GM23338 (cell line): ENCODE data around the gene GRB14. TPM values are rescaled to one million over a fixed set of nuclear protein-coding genes. Genes with fewer than 3 reads are reported as not detected.

Experiments
- ATAC-seq: fragments of 200-7000 bp; cut with Tn5 transposase; 3 replicates; pipeline ENCODE4 v1.9.1; 2020
- DNase-seq: peaks from one replicate; pipeline ENCODE4 v3.0.0-alpha.2; 2015; ENCODE audit warnings: low spot score
- H2AFZ ChIP-seq: fragments of 200-600 bp; sonication (generic); 2 replicates; pipeline ENCODE4 v1.8.0; 2016; ENCODE audit warnings: antibody characterized with exemption, mild to moderate bottlenecking, moderate library complexity
- H3F3A ChIP-seq: fragments of 200-600 bp; sonication (generic); replicated peaks from 2 replicates; pipeline ENCODE4 v1.8.0; 2017; ENCODE audit warnings: antibody characterized with exemption, mixed run types, low read depth
- H3K27ac ChIP-seq: fragments of 200-600 bp; sonication (generic); 2 replicates; pipeline ENCODE4 v1.6.1; 2016; ENCODE audit warnings: low read depth
- H3K27me3 ChIP-seq: fragments of 200-600 bp; sonication (generic); 2 replicates; pipeline ENCODE4 v1.8.0; 2016; ENCODE audit warnings: mild to moderate bottlenecking, mixed run types, moderate library complexity; ENCODE audit not compliant: insufficient read depth
- H3K36me3 ChIP-seq: fragments of 200-600 bp; sonication (generic); 2 replicates; pipeline ENCODE4 v1.8.0; 2016; ENCODE audit warnings: mild to moderate bottlenecking; ENCODE audit not compliant: insufficient read depth
- H3K4me1 ChIP-seq: fragments of 200-600 bp; sonication (generic); 2 replicates; pipeline ENCODE4 v1.8.0; 2016; ENCODE audit warnings: mild to moderate bottlenecking, moderate library complexity; ENCODE audit not compliant: insufficient read depth
- H3K4me2 ChIP-seq: fragments of 200-600 bp; sonication (generic); 2 replicates; pipeline ENCODE4 v1.7.1; 2017; ENCODE audit warnings: mixed run types
- H3K4me3 ChIP-seq: fragments of 200-600 bp; sonication (generic); 2 replicates; pipeline ENCODE4 v1.6.1; 2016; ENCODE audit warnings: mixed run types
- H3K79me2 ChIP-seq: fragments of 200-600 bp; sonication (generic); replicated peaks from 2 replicates; pipeline ENCODE4 v1.8.0; 2017; ENCODE audit warnings: mild to moderate bottlenecking; ENCODE audit not compliant: insufficient read depth
- H3K9me2 ChIP-seq: fragments of 200-600 bp; sonication (generic); 2 replicates; pipeline ENCODE4 v1.8.0; 2017; ENCODE audit not compliant: insufficient read depth
- H4K20me1 ChIP-seq: fragments of 200-600 bp; sonication (generic); replicated peaks from 2 replicates; pipeline ENCODE4 v1.8.0; 2017; ENCODE audit warnings: mild to moderate bottlenecking; ENCODE audit not compliant: insufficient read depth
- H3K27ac Mint-ChIP-seq: 2 replicates; pipeline ENCODE4 v1.8.0; 2020; ENCODE audit warnings: inconsistent platforms, mild to moderate bottlenecking, moderate library complexity, mixed read lengths
- H3K27me3 Mint-ChIP-seq: 3 replicates; pipeline ENCODE4 v1.8.0; 2022; ENCODE audit warnings: low read depth, mild to moderate bottlenecking, moderate library complexity, mixed read lengths, inconsistent platforms; ENCODE audit not compliant: insufficient read depth, poor library complexity
- H3K36me3 Mint-ChIP-seq: 3 replicates; pipeline ENCODE4 v1.8.0; 2021; ENCODE audit warnings: low read depth, mild to moderate bottlenecking, inconsistent platforms, moderate library complexity, mixed read lengths
- H3K4me1 Mint-ChIP-seq: 3 replicates; pipeline ENCODE4 v1.8.0; 2020; ENCODE audit warnings: mild to moderate bottlenecking, inconsistent platforms, mixed read lengths
- H3K4me3 Mint-ChIP-seq: 3 replicates; pipeline ENCODE4 v1.8.0; 2021; ENCODE audit warnings: moderate library complexity, mild to moderate bottlenecking, inconsistent platforms, mixed read lengths
- H3K9me3 Mint-ChIP-seq: 3 replicates; pipeline ENCODE4 v1.8.0; 2020; ENCODE audit warnings: moderate library complexity, mild to moderate bottlenecking, inconsistent platforms, mixed read lengths
- JUNB ChIP-seq: IDR thresholded peaks from one replicate; pipeline ENCODE4 v1.6.1; 2016; ENCODE audit warnings: antibody characterized with exemption; ENCODE audit not compliant: unreplicated experiment
- ZNF462 ChIP-seq: fragments of 250-450 bp; sonication (Bioruptor Pico); IDR thresholded peaks from 2 replicates; pipeline ENCODE4 v1.5.0; 2020; ENCODE audit warnings: mild to moderate bottlenecking, moderate library complexity
- polyA plus RNA-seq: library from polyadenylated mRNA; unstranded; fragments of >200 nt; fragmentation: Nextera tagmentation; extraction: Ambion mirVana; gene quantifications from 2 replicates; pipeline ENCODE4 v1.2.1, GENCODE V29; 2016
- total RNA-seq: library from RNA; depleted of rRNA; stranded (reverse); fragments of >200 nt; shearing (Covaris generic); gene quantifications from 2 replicates; pipeline ENCODE4 v1.2.3, GENCODE V29; 2014
- TF ChIP-seq, protein P1 (sequence below), 2 experiments: fragments of 200-600 bp in 1 of 2; sonication (generic) in 1 of 2; conservative IDR thresholded peaks; 2 replicates each; pipeline versions ENCODE4 v1.5.1 to v1.6.1; 2016 to 2017; ENCODE audit warnings: antibody characterized with exemption in 2 of 2, low read depth in 2 of 2, mild to moderate bottlenecking in 2 of 2, moderate library complexity in 1 of 2

GRB14 gene
- total and polyA plus RNA-seq, 2 experiments from 2014 or later = 16.0 to 28.9 TPM

DNA sequence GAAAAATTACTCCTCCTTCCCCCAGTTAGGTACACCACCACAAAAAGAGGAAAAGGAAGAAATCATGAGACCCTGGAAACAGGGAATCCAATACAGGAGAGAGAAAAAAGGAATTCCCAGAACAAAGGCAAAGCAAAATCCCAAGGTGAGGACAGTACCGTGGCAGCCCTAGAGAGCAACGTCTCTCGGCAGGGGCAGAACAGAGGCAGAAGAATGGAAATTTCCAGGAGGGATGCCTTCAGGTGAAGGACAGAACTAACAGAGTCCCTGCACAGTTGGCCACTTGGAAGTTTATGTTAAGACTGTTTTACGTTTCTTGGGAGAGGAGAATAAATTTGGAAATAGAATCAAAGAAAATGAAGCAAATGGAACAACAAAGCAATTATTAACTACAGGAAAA, 27.7 kb downstream of the GRB14 start:
- no peaks in the 10 kb centered on the region for H3K27me3 ChIP-seq
- no peak overlapping the region for H3K27ac ChIP-seq
- Mint-ChIP-seq H3K9me3 (peaks cover 3% of the 10 kb centered on the region; the same call in 2 of the 3 replicates), H3K4me1 (peaks cover 11% of the 10 kb centered on the region), H3K27me3 (no peaks in the 10 kb centered on the region), H3K4me3 (no peak overlapping the region), H3K27ac (peak overlapping the region; percentile 59), H3K36me3 (peaks cover 8% of the 10 kb centered on the region)
- H4K20me1 ChIP-seq = no peaks in the 10 kb centered on the region
- H2AFZ ChIP-seq = no peak overlapping the region
- H3K4me1 ChIP-seq = no peaks in the 10 kb centered on the region; the same call in 1 of the 2 replicates
- DNase-seq (peak; percentile 63), ATAC-seq (peak; percentile 92)
- TF ChIP-seq, protein P1, sequence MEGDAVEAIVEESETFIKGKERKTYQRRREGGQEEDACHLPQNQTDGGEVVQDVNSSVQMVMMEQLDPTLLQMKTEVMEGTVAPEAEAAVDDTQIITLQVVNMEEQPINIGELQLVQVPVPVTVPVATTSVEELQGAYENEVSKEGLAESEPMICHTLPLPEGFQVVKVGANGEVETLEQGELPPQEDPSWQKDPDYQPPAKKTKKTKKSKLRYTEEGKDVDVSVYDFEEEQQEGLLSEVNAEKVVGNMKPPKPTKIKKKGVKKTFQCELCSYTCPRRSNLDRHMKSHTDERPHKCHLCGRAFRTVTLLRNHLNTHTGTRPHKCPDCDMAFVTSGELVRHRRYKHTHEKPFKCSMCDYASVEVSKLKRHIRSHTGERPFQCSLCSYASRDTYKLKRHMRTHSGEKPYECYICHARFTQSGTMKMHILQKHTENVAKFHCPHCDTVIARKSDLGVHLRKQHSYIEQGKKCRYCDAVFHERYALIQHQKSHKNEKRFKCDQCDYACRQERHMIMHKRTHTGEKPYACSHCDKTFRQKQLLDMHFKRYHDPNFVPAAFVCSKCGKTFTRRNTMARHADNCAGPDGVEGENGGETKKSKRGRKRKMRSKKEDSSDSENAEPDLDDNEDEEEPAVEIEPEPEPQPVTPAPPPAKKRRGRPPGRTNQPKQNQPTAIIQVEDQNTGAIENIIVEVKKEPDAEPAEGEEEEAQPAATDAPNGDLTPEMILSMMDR (conservative IDR thresholded peaks at IDR 0.05; ENCODE audit: low read depth in 2 of 2) = no peak
- peak; percentile 60; the same call in 1 of the 2 replicates for TF ChIP-seq ZNF462 (CRISPR knock-in tag)
- no peak overlapping the region for H3K4me3 ChIP-seq
- H3K9me2 ChIP-seq = no peaks in the 10 kb centered on the region; the same call in 1 of the 2 replicates
- H3F3A ChIP-seq = no peaks in the 10 kb centered on the region
- H3K79me2 ChIP-seq = no peaks in the 10 kb centered on the region; the same call in 1 of the 2 replicates
- H3K4me2 ChIP-seq = 0 out of 2 replicates have a peak overlapping the region, but pooled peaks have one; percentile 5
- H3K36me3 ChIP-seq = no peaks in the 10 kb centered on the region

DNA sequence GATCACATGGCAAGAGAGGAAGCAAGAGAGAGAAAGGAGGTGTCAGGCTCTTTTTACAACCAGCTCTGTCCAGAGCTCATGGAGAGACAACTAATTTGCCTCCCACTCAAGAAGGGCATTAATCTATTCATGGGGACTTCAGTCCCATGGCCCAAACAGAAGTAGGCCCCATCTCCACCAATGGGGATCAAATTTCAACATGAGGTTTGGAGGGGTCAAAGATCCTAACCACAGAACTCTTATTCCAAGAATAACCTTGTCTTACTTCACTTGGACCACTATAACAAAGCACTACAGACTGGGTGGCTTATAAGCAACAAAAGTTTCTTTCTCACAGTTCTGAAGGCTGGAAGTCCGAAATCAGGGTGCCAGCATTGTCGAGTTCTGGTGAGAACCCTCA, 31.8 kb downstream of the GRB14 start:
- peaks cover 8% of the 10 kb centered on the region for H3K4me1 Mint-ChIP-seq
- Histone ChIP-seq H3K27ac (no peak overlapping the region), H3K36me3 (no peaks in the 10 kb centered on the region), H3K4me2 (no peak overlapping the region), H4K20me1 (no peaks in the 10 kb centered on the region), H2AFZ (no peak overlapping the region), H3F3A (no peaks in the 10 kb centered on the region), H3K4me1 (peaks cover 4% of the 10 kb centered on the region; the same call in 1 of the 2 replicates), H3K9me2 (no peaks in the 10 kb centered on the region; the same call in 1 of the 2 replicates), H3K27me3 (no peaks in the 10 kb centered on the region), H3K4me3 (no peak overlapping the region), H3K79me2 (no peaks in the 10 kb centered on the region; the same call in none of the 2 replicates)
- ATAC-seq (no peak), DNase-seq (no peak)
- H3K9me3 Mint-ChIP-seq = peaks cover 3% of the 10 kb centered on the region; the same call in 2 of the 3 replicates
- no peaks in the 10 kb centered on the region for H3K27me3 Mint-ChIP-seq
- H3K36me3 Mint-ChIP-seq = peaks cover 8% of the 10 kb centered on the region
- no peak overlapping the region for H3K27ac Mint-ChIP-seq
- no peak overlapping the region for H3K4me3 Mint-ChIP-seq
- TF ChIP-seq ZNF462 (CRISPR knock-in tag) (no peak), JUNB (no peak)
